CD4-positive, alpha-beta T cell (primary cell): Measurements from ENCODE around the gene PANK1. TPM values are rescaled to one million over a fixed set of nuclear protein-coding genes. Genes with fewer than 3 reads are reported as not detected.

Source experiments
- ATAC-seq: fragments of 200-7000 bp; cut with Tn5 transposase; one replicate; pipeline ENCODE4 v1.10.0; 2022; ENCODE audit warnings: mild to moderate bottlenecking; ENCODE audit not compliant: poor library complexity
- CTCF ChIA-PET: fragments of 350-600 bp; sonication (Branson Sonifier 250); formaldehyde crosslinking; loops from one replicate; lab custom pipeline; 2021; ENCODE audit warnings: antibody characterized with exemption, inconsistent platforms; lab: Charles Lee
- POLR2A ChIA-PET: fragments of 350-600 bp; sonication (Branson Sonifier 250); formaldehyde crosslinking; loops from one replicate; lab custom pipeline; 2021; ENCODE audit warnings: antibody characterized with exemption, inconsistent platforms; lab: Charles Lee
- DNase-seq, 14 experiments: peaks; one replicate each; pipeline ENCODE4 v3.0.0-alpha.2; 2013 to 2020; ENCODE audit warnings: mixed read lengths in 2 of 14
- H3K27ac ChIP-seq, 2 donors: one replicate each; pipeline versions ENCODE4 v1.5.1 to v1.7.0; 2013; ENCODE audit warnings: low read length in 2 of 2, low read depth in 1 of 2, mild to moderate bottlenecking in 1 of 2
- H3K27me3 ChIP-seq, 2 experiments: 1 replicate in 1 of 2; 2 replicates in 1 of 2; pipeline versions ENCODE4 v1.6.1 to v1.7.0; 2013; ENCODE audit warnings: low read length in 2 of 2, control low read depth in 1 of 2, mild to moderate bottlenecking in 1 of 2, moderate library complexity in 1 of 2; ENCODE audit not compliant: insufficient read depth in 2 of 2, control insufficient read depth in 1 of 2
- H3K36me3 ChIP-seq: one replicate; pipeline ENCODE4 v1.6.1; 2013; ENCODE audit warnings: low read length, control low read depth; ENCODE audit not compliant: insufficient read depth
- H3K4me1 ChIP-seq: one replicate; pipeline ENCODE4 v1.6.1; 2013; ENCODE audit warnings: low read length, control low read depth; ENCODE audit not compliant: insufficient read depth
- H3K4me3 ChIP-seq: one replicate; pipeline ENCODE4 v1.5.1; 2013; ENCODE audit warnings: mild to moderate bottlenecking, low read length, moderate library complexity
- H3K9me3 ChIP-seq, 2 experiments: 1 replicate in 1 of 2; 2 replicates in 1 of 2; pipeline versions ENCODE4 v1.6.1 to v1.7.0; 2013; ENCODE audit warnings: low read length in 2 of 2, mild to moderate bottlenecking in 2 of 2, control low read depth in 1 of 2, moderate library complexity in 1 of 2; ENCODE audit not compliant: control insufficient read depth in 1 of 2, insufficient read depth in 1 of 2
- H3K27ac Mint-ChIP-seq: one replicate; pipeline ENCODE4 v1.8.0; 2020; ENCODE audit warnings: mixed read lengths
- H3K27me3 Mint-ChIP-seq: one replicate; pipeline ENCODE4 v1.8.0; 2021; ENCODE audit warnings: mixed read lengths
- H3K36me3 Mint-ChIP-seq: one replicate; pipeline ENCODE4 v1.8.0; 2021; ENCODE audit warnings: low read depth, mixed read lengths
- H3K4me1 Mint-ChIP-seq: one replicate; pipeline ENCODE4 v1.8.0; 2021; ENCODE audit warnings: low read depth, mixed read lengths
- H3K4me3 Mint-ChIP-seq: one replicate; pipeline ENCODE4 v1.8.0; 2020; ENCODE audit warnings: mild to moderate bottlenecking, mixed read lengths
- H3K9me3 Mint-ChIP-seq: one replicate; pipeline ENCODE4 v1.8.0; 2020; ENCODE audit warnings: mixed read lengths
- intact Hi-C, 2 experiments: fragments of 100-400 bp; cut with DNase I in 1 of 2; cut with micrococcal nuclease in 1 of 2; formaldehyde crosslinking; loops; one replicate each; pipeline versions ENCODE4 v1.15.1 to v1.9.0; 2023 to 2025; cut with DNase I, micrococcal nuclease
- total RNA-seq, 174 experiments: library from RNA in 2 of 174; stranded (reverse) in 2 of 174; gene quantifications; one replicate each; pipeline ENCODE4 v1.2.3 and lab custom pipeline; 2021 to 2026
- TF ChIP-seq, protein P1 (sequence below): fragments of 200-600 bp; IDR thresholded peaks from one replicate; pipeline ENCODE4 v1.8.0; 2022; ENCODE audit warnings: antibody characterized with exemption, mild to moderate bottlenecking

PANK1 gene
- total RNA-seq, 2 experiments from 2014 or later, result 0.55 to 0.61 TPM

DNA sequence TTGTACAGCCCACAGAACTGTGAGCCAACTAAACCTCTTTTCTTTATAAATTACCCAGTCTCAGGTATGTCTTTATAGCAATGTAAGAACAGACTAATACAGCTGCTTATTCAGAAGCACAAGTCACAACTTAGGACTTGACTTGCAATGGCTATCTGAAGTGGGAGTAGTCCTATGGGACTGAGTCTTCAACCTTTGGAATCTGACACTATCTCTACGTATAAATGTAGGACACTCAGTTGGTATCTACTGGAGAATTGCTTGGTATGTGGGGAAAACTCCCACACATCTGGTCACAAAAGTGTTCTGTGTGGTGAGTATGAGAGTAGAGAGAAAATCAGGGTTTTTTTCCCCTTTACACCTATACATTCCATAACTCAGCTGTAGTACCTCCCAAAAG is 12.3 kb upstream of the PANK1 start:
- no peak for ATAC-seq
- DNase-seq, result no peak
- TF ChIP-seq, protein P1, sequence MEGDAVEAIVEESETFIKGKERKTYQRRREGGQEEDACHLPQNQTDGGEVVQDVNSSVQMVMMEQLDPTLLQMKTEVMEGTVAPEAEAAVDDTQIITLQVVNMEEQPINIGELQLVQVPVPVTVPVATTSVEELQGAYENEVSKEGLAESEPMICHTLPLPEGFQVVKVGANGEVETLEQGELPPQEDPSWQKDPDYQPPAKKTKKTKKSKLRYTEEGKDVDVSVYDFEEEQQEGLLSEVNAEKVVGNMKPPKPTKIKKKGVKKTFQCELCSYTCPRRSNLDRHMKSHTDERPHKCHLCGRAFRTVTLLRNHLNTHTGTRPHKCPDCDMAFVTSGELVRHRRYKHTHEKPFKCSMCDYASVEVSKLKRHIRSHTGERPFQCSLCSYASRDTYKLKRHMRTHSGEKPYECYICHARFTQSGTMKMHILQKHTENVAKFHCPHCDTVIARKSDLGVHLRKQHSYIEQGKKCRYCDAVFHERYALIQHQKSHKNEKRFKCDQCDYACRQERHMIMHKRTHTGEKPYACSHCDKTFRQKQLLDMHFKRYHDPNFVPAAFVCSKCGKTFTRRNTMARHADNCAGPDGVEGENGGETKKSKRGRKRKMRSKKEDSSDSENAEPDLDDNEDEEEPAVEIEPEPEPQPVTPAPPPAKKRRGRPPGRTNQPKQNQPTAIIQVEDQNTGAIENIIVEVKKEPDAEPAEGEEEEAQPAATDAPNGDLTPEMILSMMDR, result no peak
- Histone ChIP-seq H3K27me3 (no peaks in the 10 kb centered on the region), H3K4me1 (no peaks in the 10 kb centered on the region), H3K27ac (no peak overlapping the region), H3K9me3 (no peaks in the 10 kb centered on the region), H3K4me3 (no peak overlapping the region), H3K36me3 (no peaks in the 10 kb centered on the region)
- ChIA-PET CTCF (no interaction called here), POLR2A (no interaction called here)
- intact Hi-C loops, result no loop called here
- Mint-ChIP-seq H3K4me3 (no peak overlapping the region), H3K27me3 (no peaks in the 10 kb centered on the region), H3K36me3 (no peaks in the 10 kb centered on the region), H3K4me1 (no peaks in the 10 kb centered on the region), H3K9me3 (no peaks in the 10 kb centered on the region), H3K27ac (no peak overlapping the region)

DNA sequence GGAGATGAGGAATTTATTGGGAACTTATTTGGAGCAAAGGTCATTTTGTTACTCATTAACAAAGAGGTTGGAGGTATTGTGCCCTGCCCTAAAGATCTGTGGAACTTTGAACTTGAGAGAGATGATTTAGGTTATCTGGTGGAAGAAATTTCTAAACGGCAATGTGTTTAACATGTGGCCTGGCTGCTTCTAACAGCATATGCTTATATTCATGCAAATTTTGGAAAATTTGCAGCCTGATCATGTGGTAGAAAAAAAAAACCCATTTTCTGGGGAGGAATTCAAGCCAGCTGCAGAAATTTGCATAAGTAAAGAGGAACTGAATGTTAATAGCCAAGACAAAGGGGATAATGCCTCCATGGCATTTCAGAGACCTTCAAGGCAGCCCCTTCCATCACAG is 10.7 kb upstream of the PANK1 start:
- Histone ChIP-seq H3K4me1 (no peaks in the 10 kb centered on the region), H3K27ac (no peak overlapping the region), H3K36me3 (no peaks in the 10 kb centered on the region), H3K27me3 (no peaks in the 10 kb centered on the region), H3K4me3 (no peak overlapping the region), H3K9me3 (no peaks in the 10 kb centered on the region)
- Mint-ChIP-seq H3K4me3 (no peak overlapping the region), H3K27ac (no peak overlapping the region), H3K4me1 (no peaks in the 10 kb centered on the region), H3K27me3 (peaks cover under 1% of the 10 kb centered on the region), H3K9me3 (no peaks in the 10 kb centered on the region), H3K36me3 (no peaks in the 10 kb centered on the region)
- ChIA-PET POLR2A (no interaction called here), CTCF (no interaction called here)
- DNase-seq (no peak), ATAC-seq (no peak)
- TF ChIP-seq, protein P1, result no peak
- intact Hi-C loops, result no loop called here

GRCh38 chr10:89653410-89653869 is 8.4 kb upstream of the PANK1 start:
- no peak for DNase-seq
- Histone ChIP-seq H3K27ac (no peak overlapping the region), H3K9me3 (no peaks in the 10 kb centered on the region), H3K36me3 (no peaks in the 10 kb centered on the region), H3K27me3 (no peaks in the 10 kb centered on the region), H3K4me1 (no peaks in the 10 kb centered on the region), H3K4me3 (no peak overlapping the region)
- H3K36me3 Mint-ChIP-seq, result no peaks in the 10 kb centered on the region
- H3K27me3 Mint-ChIP-seq, result peaks cover 15% of the 10 kb centered on the region
- H3K9me3 Mint-ChIP-seq, result no peaks in the 10 kb centered on the region
- intact Hi-C loops, result no loop called here
- H3K27ac Mint-ChIP-seq, result no peak overlapping the region
- TF ChIP-seq, protein P1, result no peak
- CTCF ChIA-PET, result no interaction called here
- POLR2A ChIA-PET, result no interaction called here
- H3K4me3 Mint-ChIP-seq, result no peak overlapping the region
- no peaks in the 10 kb centered on the region for H3K4me1 Mint-ChIP-seq
- no peak for ATAC-seq
